SU-DHL-6 (cell line): ENCODE measurements around the gene SPN.

Experiments used
- H2AFZ ChIP-seq: fragments of 200-600 bp; sonication (generic); 2 replicates; pipeline ENCODE4 v1.6.1; 2014; ENCODE audit warnings: low read depth, mild to moderate bottlenecking, moderate library complexity, mixed read lengths, antibody characterized with exemption, low read length; ENCODE audit not compliant: severe bottlenecking
- H3F3A ChIP-seq: fragments of 200-600 bp; shearing (Covaris generic); 2 replicates; pipeline ENCODE4 v1.6.0; 2016; ENCODE audit warnings: antibody characterized with exemption, mild to moderate bottlenecking; ENCODE audit not compliant: insufficient read depth
- H3K27ac ChIP-seq: fragments of 200-600 bp; sonication (generic); 2 replicates; pipeline ENCODE4 v1.5.1; 2016; ENCODE audit warnings: low read depth, mild to moderate bottlenecking, low read length, moderate library complexity, mixed read lengths
- H3K27me3 ChIP-seq: fragments of 200-600 bp; sonication (generic), shearing (Covaris generic); 2 replicates; pipeline ENCODE4 v1.6.0; 2014; ENCODE audit warnings: mild to moderate bottlenecking, low read length
- H3K36me3 ChIP-seq: fragments of 200-600 bp; sonication (generic); 2 replicates; pipeline ENCODE4 v1.6.1; 2014; ENCODE audit warnings: mild to moderate bottlenecking, low read length, mixed read lengths
- H3K4me2 ChIP-seq: fragments of 300-600, 200-600 bp; shearing (Covaris generic), sonication (generic); 2 replicates; pipeline ENCODE4 v1.6.0; 2014; ENCODE audit warnings: low read length, low read depth, mild to moderate bottlenecking; ENCODE audit not compliant: poor library complexity, severe bottlenecking
- H3K4me3 ChIP-seq: fragments of 200-600 bp; sonication (generic); 2 replicates; pipeline ENCODE4 v1.5.1; 2014; ENCODE audit warnings: antibody characterized with exemption, low read length, mild to moderate bottlenecking, mixed read lengths; ENCODE audit not compliant: insufficient read depth, poor library complexity, severe bottlenecking
- H3K79me2 ChIP-seq: fragments of 200-600 bp; sonication (generic); 2 replicates; pipeline ENCODE4 v1.6.1; 2014; ENCODE audit warnings: mild to moderate bottlenecking, low read length, moderate library complexity; ENCODE audit not compliant: insufficient read depth
- H3K9ac ChIP-seq: fragments of 200-600 bp; sonication (generic); 2 replicates; pipeline ENCODE4 v1.7.0; 2014; ENCODE audit warnings: mild to moderate bottlenecking, low read length
- H3K9me2 ChIP-seq: fragments of 200-600 bp; sonication (generic); replicated peaks from 2 replicates; pipeline ENCODE4 v1.6.1; 2014; ENCODE audit warnings: low read length; ENCODE audit not compliant: insufficient read depth
- H3K9me3 ChIP-seq: fragments of 200-600 bp; sonication (generic); 2 replicates; pipeline ENCODE4 v1.6.1; 2014; ENCODE audit warnings: low read length, mixed read lengths; ENCODE audit not compliant: insufficient read depth
- H4K20me1 ChIP-seq: fragments of 200-600 bp; sonication (generic); 2 replicates; pipeline ENCODE4 v1.6.1; 2014; ENCODE audit warnings: low read depth, mild to moderate bottlenecking, antibody characterized with exemption, low read length, moderate library complexity, mixed read lengths
- EZH2phosphoT487 ChIP-seq: fragments of 200-600 bp; sonication (generic), shearing (Covaris generic); conservative IDR thresholded peaks from 2 replicates; pipeline ENCODE4 v1.6.1; 2018; ENCODE audit warnings: mild to moderate bottlenecking, antibody characterized with exemption, low read length, moderate library complexity, mixed read lengths
- TF ChIP-seq, protein P1 (sequence below): fragments of 200-600 bp; sonication (generic); IDR thresholded peaks from one replicate; pipeline ENCODE4 v1.5.1; 2017; ENCODE audit warnings: antibody characterized with exemption, mild to moderate bottlenecking, low read length, moderate library complexity; ENCODE audit not compliant: insufficient read depth, poor library complexity, severe bottlenecking

The SPN gene

DNA sequence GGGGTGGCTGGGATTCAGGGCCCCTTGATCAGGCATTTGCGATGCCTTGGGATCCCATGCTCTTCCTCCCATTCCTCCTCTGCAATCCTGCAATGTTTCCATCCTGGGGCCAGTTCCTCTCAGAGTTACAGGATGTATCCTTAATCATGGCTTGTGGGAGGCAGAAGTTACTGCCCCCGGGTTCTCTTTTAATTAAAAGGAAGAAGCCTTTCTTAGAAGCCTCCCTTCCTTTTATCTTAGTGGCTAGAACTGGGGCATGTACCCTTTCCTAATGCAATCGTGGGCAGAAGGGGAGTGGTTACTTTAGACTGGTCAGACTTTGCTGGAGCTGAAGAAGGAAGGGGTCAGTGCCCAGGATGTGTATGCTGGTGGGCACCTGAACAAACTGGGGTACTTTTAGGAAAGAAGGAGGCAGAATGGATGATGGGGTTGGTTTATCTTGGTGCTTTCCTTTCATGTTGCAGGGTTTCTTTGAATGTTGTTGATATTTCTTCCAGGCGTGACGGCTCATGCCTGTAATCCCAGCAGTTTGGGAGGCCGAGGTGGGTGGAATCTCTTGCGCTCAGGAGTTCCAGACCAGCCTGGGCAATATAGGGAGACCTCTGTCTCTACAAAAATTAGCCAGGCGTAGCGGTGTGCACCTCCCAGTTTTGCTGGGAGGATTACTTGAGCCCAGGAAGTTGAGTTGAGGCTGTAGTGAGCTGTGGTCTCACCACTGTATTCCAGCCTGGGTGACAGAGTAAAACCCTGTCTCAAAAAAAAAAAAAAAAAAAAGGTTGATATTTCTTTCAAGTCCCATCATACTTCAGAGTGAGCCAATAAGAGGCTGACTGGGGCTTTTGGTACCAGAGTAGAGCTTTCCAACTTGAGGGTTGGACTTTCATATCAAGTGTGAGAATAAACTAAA is 13.2 kb upstream of the SPN start:
- H2AFZ ChIP-seq = no peak overlapping the region
- no peaks in the 10 kb centered on the region for H4K20me1 ChIP-seq
- no peaks in the 10 kb centered on the region for H3K9me3 ChIP-seq
- no peaks in the 10 kb centered on the region for H3K9me2 ChIP-seq
- no peak for TF ChIP-seq EZH2phosphoT487
- TF ChIP-seq, protein P1, sequence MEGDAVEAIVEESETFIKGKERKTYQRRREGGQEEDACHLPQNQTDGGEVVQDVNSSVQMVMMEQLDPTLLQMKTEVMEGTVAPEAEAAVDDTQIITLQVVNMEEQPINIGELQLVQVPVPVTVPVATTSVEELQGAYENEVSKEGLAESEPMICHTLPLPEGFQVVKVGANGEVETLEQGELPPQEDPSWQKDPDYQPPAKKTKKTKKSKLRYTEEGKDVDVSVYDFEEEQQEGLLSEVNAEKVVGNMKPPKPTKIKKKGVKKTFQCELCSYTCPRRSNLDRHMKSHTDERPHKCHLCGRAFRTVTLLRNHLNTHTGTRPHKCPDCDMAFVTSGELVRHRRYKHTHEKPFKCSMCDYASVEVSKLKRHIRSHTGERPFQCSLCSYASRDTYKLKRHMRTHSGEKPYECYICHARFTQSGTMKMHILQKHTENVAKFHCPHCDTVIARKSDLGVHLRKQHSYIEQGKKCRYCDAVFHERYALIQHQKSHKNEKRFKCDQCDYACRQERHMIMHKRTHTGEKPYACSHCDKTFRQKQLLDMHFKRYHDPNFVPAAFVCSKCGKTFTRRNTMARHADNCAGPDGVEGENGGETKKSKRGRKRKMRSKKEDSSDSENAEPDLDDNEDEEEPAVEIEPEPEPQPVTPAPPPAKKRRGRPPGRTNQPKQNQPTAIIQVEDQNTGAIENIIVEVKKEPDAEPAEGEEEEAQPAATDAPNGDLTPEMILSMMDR = no peak
- H3K36me3 ChIP-seq = no peaks in the 10 kb centered on the region
- H3K27ac ChIP-seq = no peak overlapping the region
- no peak overlapping the region for H3K4me2 ChIP-seq
- no peaks in the 10 kb centered on the region for H3F3A ChIP-seq
- no peaks in the 10 kb centered on the region for H3K79me2 ChIP-seq
- H3K4me3 ChIP-seq = no peak overlapping the region
- no peak overlapping the region for H3K9ac ChIP-seq
- H3K27me3 ChIP-seq = no peaks in the 10 kb centered on the region

DNA sequence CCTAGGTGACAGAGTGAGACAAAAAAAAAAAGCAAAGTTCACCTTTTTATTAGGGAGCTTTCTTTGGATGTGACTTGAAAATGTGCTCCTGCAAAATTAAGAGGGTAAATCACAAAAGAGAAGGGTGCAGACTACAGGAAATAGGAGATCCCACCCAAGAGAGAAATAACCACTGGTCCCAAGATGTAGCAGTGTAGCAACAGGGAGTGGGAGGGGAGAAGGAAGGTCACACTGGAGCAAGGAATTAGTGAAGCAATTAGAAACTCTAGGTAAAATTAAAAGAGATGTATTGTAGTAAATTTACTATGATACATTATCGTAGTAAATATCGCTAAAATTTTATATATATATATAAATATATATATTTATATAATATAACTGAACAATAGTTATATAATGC is 12.3 kb upstream of the SPN start:
- no peak overlapping the region for H2AFZ ChIP-seq
- no peak overlapping the region for H3K27ac ChIP-seq
- no peak overlapping the region for H3K4me2 ChIP-seq
- H3K36me3 ChIP-seq = no peaks in the 10 kb centered on the region
- H3K4me3 ChIP-seq = no peak overlapping the region
- H3K9me2 ChIP-seq = no peaks in the 10 kb centered on the region
- no peaks in the 10 kb centered on the region for H3K79me2 ChIP-seq
- no peak overlapping the region for H3K9ac ChIP-seq
- no peaks in the 10 kb centered on the region for H3K9me3 ChIP-seq
- no peaks in the 10 kb centered on the region for H3K27me3 ChIP-seq
- no peak for TF ChIP-seq EZH2phosphoT487
- TF ChIP-seq, protein P1 = no peak
- H3F3A ChIP-seq = no peaks in the 10 kb centered on the region
- H4K20me1 ChIP-seq = no peaks in the 10 kb centered on the region

DNA sequence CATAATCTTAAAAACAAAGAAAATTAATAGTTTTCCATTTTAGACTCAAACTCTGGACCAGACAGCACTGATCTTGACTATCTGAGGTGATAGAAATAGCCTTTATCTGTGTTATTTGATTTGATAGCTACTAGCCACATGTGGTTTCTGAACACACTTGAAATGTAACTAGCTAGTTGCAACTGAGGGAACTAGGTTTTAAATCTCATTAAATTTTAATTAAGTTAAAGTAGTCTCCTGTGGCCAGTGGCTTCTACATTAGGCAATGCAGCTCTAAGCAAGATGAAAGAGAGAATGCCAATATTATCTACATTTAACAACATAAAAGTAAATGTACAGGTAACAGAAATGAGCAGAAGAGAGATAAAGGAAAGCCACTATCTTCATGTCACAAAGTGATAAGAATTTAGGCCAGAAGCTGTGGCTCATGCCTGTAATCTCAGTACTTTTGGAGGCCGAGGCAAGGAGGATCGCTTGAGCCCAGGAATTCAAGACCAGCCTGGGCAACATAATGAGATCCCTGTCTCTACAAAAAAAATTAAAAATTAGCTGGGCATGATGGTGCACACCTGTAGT is 11.2 kb upstream of the SPN start:
- H2AFZ ChIP-seq = no peak overlapping the region
- H3K4me2 ChIP-seq = no peak overlapping the region
- H3K4me3 ChIP-seq = no peak overlapping the region
- H3F3A ChIP-seq = no peaks in the 10 kb centered on the region
- no peaks in the 10 kb centered on the region for H3K9me2 ChIP-seq
- no peaks in the 10 kb centered on the region for H3K9me3 ChIP-seq
- H3K36me3 ChIP-seq = no peaks in the 10 kb centered on the region
- TF ChIP-seq, protein P1 = no peak
- H3K27me3 ChIP-seq = no peaks in the 10 kb centered on the region
- no peaks in the 10 kb centered on the region for H3K79me2 ChIP-seq
- H3K9ac ChIP-seq = no peak overlapping the region
- H4K20me1 ChIP-seq = no peaks in the 10 kb centered on the region
- no peak overlapping the region for H3K27ac ChIP-seq
